Activated naive CD4-positive, alpha-beta T cell treated with anti-CD3 and anti-CD28 coated beads for 36 hours (primary cell): Measurements from ENCODE around the gene SPANXA2. TPM values are rescaled to one million over a fixed set of nuclear protein-coding genes. Genes with fewer than 3 reads are reported as not detected.
"Not testable (repeated sequence)": the region's sequence is repeated elsewhere in the genome, so short reads cannot be mapped to it uniquely, and the experiment has no call there.

Experiments used
- CTCF ChIA-PET: fragments of 350-600 bp; sonication (Branson Sonifier 250); formaldehyde crosslinking; loops from one replicate; lab custom pipeline; 2021; ENCODE audit warnings: antibody characterized with exemption; lab: Charles Lee
- DNase-seq: peaks from one replicate; pipeline ENCODE4 v3.0.0-alpha.2; 2020
- H3K27ac Mint-ChIP-seq: one replicate; pipeline ENCODE4 v1.8.0; 2021; ENCODE audit warnings: mild to moderate bottlenecking, mixed read lengths
- H3K27me3 Mint-ChIP-seq: one replicate; pipeline ENCODE4 v1.8.0; 2021; ENCODE audit warnings: low read depth, mixed read lengths
- H3K36me3 Mint-ChIP-seq: one replicate; pipeline ENCODE4 v1.8.0; 2021; ENCODE audit warnings: low read depth, mixed read lengths
- H3K4me1 Mint-ChIP-seq: one replicate; pipeline ENCODE4 v1.8.0; 2021; ENCODE audit warnings: low read depth, mixed read lengths
- H3K4me3 Mint-ChIP-seq: one replicate; pipeline ENCODE4 v1.8.0; 2021; ENCODE audit warnings: mild to moderate bottlenecking, moderate library complexity, mixed read lengths
- H3K9me3 Mint-ChIP-seq: one replicate; pipeline ENCODE4 v1.8.0; 2021; ENCODE audit warnings: mixed read lengths
- intact Hi-C: fragments of 100-400 bp; cut with micrococcal nuclease; formaldehyde crosslinking; loops from one replicate; pipeline ENCODE4 v1.15.1; 2023
- total RNA-seq, 2 experiments: library from RNA; stranded (reverse); gene quantifications; one replicate each; pipeline ENCODE4 v1.2.3, GENCODE V29; 2021

The SPANXA2 gene
- not detected for total RNA-seq

GRCh38 chrX:141589408-141589807 is at the start of gene SPANXA2:
Gene SPANXA2, plus strand, starts transcription at chrX:141589708. Its CDS starts 60 bp downstream, at chrX:141589768.
- H3K27ac Mint-ChIP-seq, H3K9me3 Mint-ChIP-seq, CTCF ChIA-PET, H3K27me3 Mint-ChIP-seq, H3K4me1 Mint-ChIP-seq, H3K4me3 Mint-ChIP-seq, DNase-seq, H3K36me3 Mint-ChIP-seq, intact Hi-C loops: not testable (repeated sequence)

GRCh38 chrX:141542551-141542950 is 47.0 kb upstream of the SPANXA2 start:
- H3K4me3 Mint-ChIP-seq, DNase-seq, H3K27ac Mint-ChIP-seq, H3K27me3 Mint-ChIP-seq, intact Hi-C loops, CTCF ChIA-PET, H3K36me3 Mint-ChIP-seq, H3K9me3 Mint-ChIP-seq, H3K4me1 Mint-ChIP-seq: not testable (repeated sequence)

GRCh38 chrX:141584638-141585037 is 4.9 kb upstream of the SPANXA2 start, which contains the start of gene SPANXA1:
Gene SPANXA1, minus strand, starts transcription at chrX:141584738. Its CDS starts 60 bp downstream, at chrX:141584678.
- H3K27me3 Mint-ChIP-seq, H3K27ac Mint-ChIP-seq, DNase-seq, H3K36me3 Mint-ChIP-seq, intact Hi-C loops, H3K9me3 Mint-ChIP-seq, H3K4me3 Mint-ChIP-seq, H3K4me1 Mint-ChIP-seq, CTCF ChIA-PET: not testable (repeated sequence)

- H3K9me3 Mint-ChIP-seq, result peaks cover 2% of the 10 kb centered on the region
- intact Hi-C loops, result no loop called here
- no peaks in the 10 kb centered on the region for H3K4me1 Mint-ChIP-seq
- CTCF ChIA-PET, result no interaction called here
- no peaks in the 10 kb centered on the region for H3K27me3 Mint-ChIP-seq
- DNase-seq, result no peak
- H3K36me3 Mint-ChIP-seq, result no peaks in the 10 kb centered on the region
- H3K27ac Mint-ChIP-seq, result no peak overlapping the region
- H3K4me3 Mint-ChIP-seq, result no peak overlapping the region
Observed at GRCh38 chrX:141609111-141609510, 19.6 kb downstream of the SPANXA2 start.

GRCh38 chrX:141619336-141619735 is 29.8 kb downstream of the SPANXA2 start:
- no peaks in the 10 kb centered on the region for H3K36me3 Mint-ChIP-seq
- no peak overlapping the region for H3K4me3 Mint-ChIP-seq
- H3K27me3 Mint-ChIP-seq, result no peaks in the 10 kb centered on the region
- CTCF ChIA-PET, result no interaction called here
- no peaks in the 10 kb centered on the region for H3K9me3 Mint-ChIP-seq
- intact Hi-C loops, result no loop called here
- no peak overlapping the region for H3K27ac Mint-ChIP-seq
- DNase-seq, result no peak
- no peaks in the 10 kb centered on the region for H3K4me1 Mint-ChIP-seq

- Mint-ChIP-seq H3K9me3 (peaks cover 6% of the 10 kb centered on the region), H3K36me3 (no peaks in the 10 kb centered on the region), H3K27me3 (no peaks in the 10 kb centered on the region), H3K4me3 (no peak overlapping the region), H3K4me1 (no peaks in the 10 kb centered on the region), H3K27ac (no peak overlapping the region)
- intact Hi-C loops, result no loop called here
- no peak for DNase-seq
- CTCF ChIA-PET, result no interaction called here
Observed at GRCh38 chrX:141632124-141632523, 42.6 kb downstream of the SPANXA2 start.

- Mint-ChIP-seq H3K9me3 (peaks cover 3% of the 10 kb centered on the region), H3K4me1 (no peaks in the 10 kb centered on the region), H3K27me3 (no peaks in the 10 kb centered on the region), H3K27ac (no peak overlapping the region), H3K36me3 (no peaks in the 10 kb centered on the region), H3K4me3 (no peak overlapping the region)
- intact Hi-C loops, result no loop called here
- CTCF ChIA-PET, result no interaction called here
- DNase-seq, result no peak
Observed at GRCh38 chrX:141638550-141638949, 49.0 kb downstream of the SPANXA2 start.

Other genes starting within 250 kb of the SPANXA2 start
- gene SPANXA1, start 5.0 kb upstream of the SPANXA2 start, total RNA-seq, result not detected
- gene SPANXD, start 109.0 kb downstream of the SPANXA2 start, total RNA-seq, result not detected
- gene MAGEC3, start 248.6 kb downstream of the SPANXA2 start, total RNA-seq, result not detected